Spleen (tissue), 7 donors: ENCODE results near the gene SDC3.

Experiments used
- CTCF ChIP-seq, 11 experiments: fragments of 200-600 bp in 7 of 11; fragments of 450-650 bp in 4 of 11; sonication (generic) in 4 of 11; IDR thresholded peaks in 8 of 11; conservative IDR thresholded peaks in 3 of 11; 1 replicate in 7 of 11; 2 replicates in 4 of 11; pipeline versions ENCODE4 v1.4.0 to v1.8.0; 2016 to 2021; ENCODE audit warnings: antibody characterized with exemption in 11 of 11, inconsistent platforms in 4 of 11, mild to moderate bottlenecking in 1 of 11
- POLR2AphosphoS5 ChIP-seq, 3 donors: sonication (generic); formaldehyde crosslinking; IDR thresholded peaks; one replicate each; pipeline ENCODE4 v1.5.1; 2017; ENCODE audit warnings: antibody characterized with exemption in 3 of 3
- donor health status: DM: no; HTN: no; CAD: no; lungs with moderate emphysema.
- donor health status: DM: no; HTN: no; CAD: no.
- donor health status: DM: no; HTN: no; CAD: no.

GRCh38 chr1:30940541-30940940 lies 32.0 kb upstream of the SDC3 start:
- no peak for TF ChIP-seq CTCF (IDR thresholded peaks at IDR 0.05 in 8 of 11, conservative IDR thresholded peaks at IDR 0.05 in 3 of 11)
- TF ChIP-seq POLR2AphosphoS5 (IDR thresholded peaks at IDR 0.05): no peak
